HEK293T (cell line): Measurements from ENCODE around the gene DNLZ.

Source experiments
- CTCF ChIA-PET: fragments of 350-600 bp; formaldehyde crosslinking; extraction: SDS; loops from one replicate; lab custom pipeline; 2021; ENCODE audit warnings: antibody characterized with exemption, inconsistent platforms; lab: Yijun Ruan, JAX
- POLR2A ChIA-PET: fragments of 350-600 bp; formaldehyde crosslinking; extraction: SDS; loops from one replicate; lab custom pipeline; 2020; ENCODE audit warnings: antibody characterized with exemption, inconsistent platforms; lab: Yijun Ruan, JAX
- DNase-seq: peaks from one replicate; pipeline ENCODE4 v3.0.0; 2012; ENCODE audit warnings: mixed read lengths; ENCODE audit errors: extremely low spot score
- ARNT ChIP-seq: fragments of 450-650 bp; IDR thresholded peaks from 2 replicates; pipeline ENCODE4 v1.6.1; 2017; ENCODE audit warnings: mild to moderate bottlenecking
- BHLHE40 ChIP-seq: fragments of 450-650 bp; IDR thresholded peaks from 2 replicates; pipeline ENCODE4 v1.6.1; 2016; ENCODE audit warnings: mild to moderate bottlenecking, moderate library complexity, borderline replicate concordance
- CTBP1 ChIP-seq: fragments of 450-650 bp; IDR thresholded peaks from 2 replicates; pipeline ENCODE4 v1.6.1; 2016; ENCODE audit warnings: borderline replicate concordance
- ELF4 ChIP-seq: fragments of 450-650 bp; IDR thresholded peaks from 2 replicates; pipeline ENCODE4 v1.6.1; 2017; ENCODE audit warnings: antibody characterized with exemption
- FOXA1 ChIP-seq: fragments of 450-650 bp; IDR thresholded peaks from 2 replicates; pipeline ENCODE4 v1.6.1; 2016; ENCODE audit warnings: mild to moderate bottlenecking
- FOXK2 ChIP-seq: fragments of 450-650 bp; IDR thresholded peaks from 2 replicates; pipeline ENCODE4 v1.6.1; 2016; ENCODE audit warnings: mild to moderate bottlenecking
- FOXM1 ChIP-seq: fragments of 450-650 bp; IDR thresholded peaks from 2 replicates; pipeline ENCODE4 v1.6.1; 2017; ENCODE audit warnings: mild to moderate bottlenecking, borderline replicate concordance
- HDGF ChIP-seq: fragments of 450-650 bp; IDR thresholded peaks from 2 replicates; pipeline ENCODE4 v1.6.1; 2017; ENCODE audit warnings: antibody characterized with exemption, borderline replicate concordance
- L3MBTL2 ChIP-seq: fragments of 450-650 bp; conservative IDR thresholded peaks from 2 replicates; pipeline ENCODE4 v1.6.1; 2016; ENCODE audit warnings: mild to moderate bottlenecking
- LEF1 ChIP-seq: fragments of 450-650 bp; IDR thresholded peaks from 2 replicates; pipeline ENCODE4 v1.6.1; 2017; ENCODE audit warnings: mild to moderate bottlenecking, borderline replicate concordance
- NFRKB ChIP-seq: fragments of 450-650 bp; IDR thresholded peaks from 2 replicates; pipeline ENCODE4 v1.6.1; 2016; ENCODE audit warnings: mild to moderate bottlenecking, moderate library complexity
- SP1 ChIP-seq: fragments of 450-650 bp; IDR thresholded peaks from 2 replicates; pipeline ENCODE4 v1.6.1; 2017
- SUZ12 ChIP-seq: fragments of 450-650 bp; IDR thresholded peaks from 2 replicates; pipeline ENCODE4 v1.6.1; 2016; ENCODE audit warnings: mild to moderate bottlenecking
- TARDBP ChIP-seq: fragments of 450-650 bp; IDR thresholded peaks from 2 replicates; pipeline ENCODE4 v1.6.1; 2016
- ZNF384 ChIP-seq: fragments of 450-650 bp; IDR thresholded peaks from 2 replicates; pipeline ENCODE4 v1.6.1; 2016
- TF ChIP-seq, protein P1 (sequence below): fragments of 450-650 bp; IDR thresholded peaks from 2 replicates; pipeline ENCODE4 v1.6.1; 2016

Gene DNLZ

DNA sequence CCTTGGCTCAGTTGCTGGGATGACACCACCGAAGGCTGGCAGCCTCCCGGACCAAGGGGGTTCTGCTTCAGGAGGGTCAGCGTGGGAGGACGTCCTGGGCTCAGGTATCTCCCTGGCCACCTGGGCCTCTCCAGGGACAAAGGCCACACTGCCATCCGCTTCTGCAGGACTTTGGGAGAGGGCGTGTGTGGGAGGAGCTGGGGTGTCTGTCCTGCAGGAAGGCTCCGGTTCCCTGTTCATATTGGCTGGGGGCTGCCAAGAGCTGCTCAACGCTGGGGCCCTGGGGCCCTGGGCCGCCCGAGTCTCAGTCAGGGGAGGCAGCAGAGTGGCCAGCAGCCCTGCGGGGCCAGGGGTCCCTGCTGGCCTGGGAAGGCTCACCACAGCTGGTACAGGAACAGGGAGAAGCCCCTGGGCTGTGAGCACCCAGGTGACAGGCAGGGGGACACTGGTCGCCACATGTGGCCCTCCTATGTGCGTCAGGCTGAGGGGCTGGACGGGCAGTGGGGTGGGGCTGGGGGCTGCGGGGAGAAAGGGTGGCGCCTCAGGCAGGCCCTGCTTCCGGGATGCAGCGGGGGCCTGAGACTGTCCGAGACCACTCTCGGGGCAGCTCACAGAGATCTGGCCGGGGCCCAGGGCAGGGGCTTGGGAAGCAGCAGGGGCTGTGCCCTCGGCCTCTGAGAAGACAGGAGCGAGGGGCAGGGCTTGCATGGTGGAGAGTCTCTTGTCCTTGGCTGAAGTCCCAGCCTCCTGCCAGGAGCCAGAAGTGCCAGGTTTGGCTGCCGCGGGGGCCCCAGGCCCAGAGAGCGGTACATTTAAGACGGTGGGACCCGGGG lies 14.8 kb upstream of the DNLZ start:
- POLR2A ChIA-PET = no interaction called here
- CTCF ChIA-PET = interaction anchor here (0.7 kb wide), 1 partner anchor 65 kb away, joined by 11 read pairs; no protein-coding TSS in a partner anchor

DNA sequence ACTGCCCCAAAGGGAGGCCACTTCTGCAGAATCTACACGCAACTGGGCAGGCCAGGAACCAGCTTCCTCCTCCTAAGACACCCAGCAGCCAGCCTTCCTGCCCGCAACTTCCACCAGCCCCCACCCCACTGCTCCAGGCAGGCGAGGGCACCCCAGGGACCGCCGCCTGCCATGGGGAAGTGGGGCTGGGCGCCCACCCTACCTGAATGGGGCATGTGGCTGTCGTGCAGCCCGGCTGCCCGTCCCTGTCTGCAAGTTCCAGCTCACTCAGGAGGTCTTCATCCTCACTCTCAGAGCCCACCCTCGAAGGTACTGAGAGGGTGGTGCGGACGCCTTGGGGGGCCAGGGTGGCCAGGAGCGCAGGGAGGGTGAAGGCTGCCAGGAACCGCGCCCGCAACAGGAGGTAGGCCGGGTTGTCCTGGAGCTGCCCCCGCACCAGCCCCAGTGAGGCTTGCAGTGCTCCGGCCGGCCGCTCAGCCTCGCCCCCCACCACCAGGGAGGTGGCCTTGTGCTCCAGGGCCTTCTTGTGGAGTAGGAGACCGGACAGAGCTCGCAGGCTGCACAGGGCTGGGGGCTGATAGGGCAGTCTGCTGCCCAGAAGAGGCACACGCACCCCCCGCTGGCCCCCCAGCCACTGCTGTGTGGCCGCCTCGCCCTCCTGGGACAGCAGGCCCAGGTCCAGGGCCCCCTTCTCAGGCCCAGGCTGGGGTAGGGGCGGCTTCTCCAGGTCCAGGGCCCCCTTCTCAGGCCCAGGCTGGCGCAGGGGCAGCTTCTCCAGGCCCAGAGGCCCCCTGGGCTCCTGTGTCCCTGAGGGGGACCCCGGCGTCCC lies 14.0 kb upstream of the DNLZ start:
- TF ChIP-seq FOXK2 (no peak), HDGF (no peak), ZNF384 (no peak), FOXM1 (no peak), ARNT (no peak), CTBP1 (no peak), NFRKB (no peak), TARDBP (no peak), FOXA1 (no peak), SUZ12 (no peak), SP1 (no peak), LEF1 (no peak), ELF4 (no peak), BHLHE40 (no peak), L3MBTL2 (no peak)
- TF ChIP-seq, protein P1, sequence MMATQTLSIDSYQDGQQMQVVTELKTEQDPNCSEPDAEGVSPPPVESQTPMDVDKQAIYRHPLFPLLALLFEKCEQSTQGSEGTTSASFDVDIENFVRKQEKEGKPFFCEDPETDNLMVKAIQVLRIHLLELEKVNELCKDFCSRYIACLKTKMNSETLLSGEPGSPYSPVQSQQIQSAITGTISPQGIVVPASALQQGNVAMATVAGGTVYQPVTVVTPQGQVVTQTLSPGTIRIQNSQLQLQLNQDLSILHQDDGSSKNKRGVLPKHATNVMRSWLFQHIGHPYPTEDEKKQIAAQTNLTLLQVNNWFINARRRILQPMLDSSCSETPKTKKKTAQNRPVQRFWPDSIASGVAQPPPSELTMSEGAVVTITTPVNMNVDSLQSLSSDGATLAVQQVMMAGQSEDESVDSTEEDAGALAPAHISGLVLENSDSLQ = no peak
- POLR2A ChIA-PET = interaction anchor here (1.4 kb wide), 1 partner anchor 40 kb away, joined by 3 read pairs; no protein-coding TSS in a partner anchor
- CTCF ChIA-PET = no interaction called here
- DNase-seq = no peak

More for the DNA sequence above, 14.8 kb upstream of the DNLZ start:
- no peak for DNase-seq
- TF ChIP-seq TARDBP (no peak), ARNT (no peak), SP1 (no peak), NFRKB (no peak)

DNA sequence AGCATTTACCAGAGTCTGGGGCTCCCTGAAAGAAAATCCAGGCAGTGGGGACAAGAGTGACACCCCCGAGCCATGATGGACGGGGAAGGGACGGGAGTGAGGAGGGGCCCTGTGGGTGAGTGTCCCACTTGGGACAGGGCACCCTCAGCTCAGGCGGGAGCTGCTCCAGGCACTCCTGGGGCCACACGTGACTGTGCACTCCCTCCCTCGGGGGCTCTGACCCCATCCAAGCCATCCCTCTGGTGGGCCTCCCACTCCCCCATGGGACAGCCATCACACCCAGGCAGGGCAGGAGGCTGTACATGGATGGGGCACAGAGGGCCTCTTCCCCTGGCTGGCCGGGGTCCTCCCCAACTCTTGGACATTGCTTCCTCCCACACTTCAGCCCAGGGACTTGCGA lies 12.9 kb upstream of the DNLZ start:
- no peak for TF ChIP-seq SUZ12
- no peak for TF ChIP-seq SP1
- no peak for TF ChIP-seq HDGF
- no peak for TF ChIP-seq FOXA1
- TF ChIP-seq ELF4 = no peak
- TF ChIP-seq ZNF384 = no peak
- no peak for TF ChIP-seq LEF1
- no peak for TF ChIP-seq FOXK2
- no peak for TF ChIP-seq FOXM1
- TF ChIP-seq, protein P1 = no peak
- no peak for TF ChIP-seq BHLHE40
- TF ChIP-seq TARDBP = no peak
- POLR2A ChIA-PET = interaction anchor here (1.0 to 1.4 kb wide), 2 partner anchors 14 to 39 kb away, joined by 3 read pairs; no protein-coding TSS in a partner anchor
- DNase-seq = no peak
- CTCF ChIA-PET = no interaction called here

DNA sequence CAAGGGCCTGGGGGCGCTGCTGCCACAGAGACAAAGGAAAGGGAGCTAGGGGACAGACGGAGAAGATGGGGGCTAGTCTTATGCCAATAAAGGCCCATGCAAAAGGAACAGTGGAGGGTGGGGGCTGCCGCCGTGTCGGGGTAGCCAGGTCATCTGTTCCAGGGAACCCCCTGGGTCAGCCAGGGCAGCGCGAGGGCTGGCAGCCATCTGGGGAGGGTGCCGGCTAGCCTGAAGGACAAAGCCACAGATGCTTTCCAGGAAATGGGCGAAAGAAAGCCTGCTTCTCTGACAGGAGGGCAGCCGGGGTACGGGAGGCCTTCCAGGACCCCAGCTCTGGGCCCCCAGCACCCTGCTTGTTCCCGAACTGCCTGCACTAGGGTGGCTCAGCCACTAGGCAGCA lies 11.6 kb upstream of the DNLZ start:
- POLR2A ChIA-PET = interaction anchor here (1.7 kb wide), 1 partner anchor 9 kb away, joined by 5 read pairs; no protein-coding TSS in a partner anchor

DNA sequence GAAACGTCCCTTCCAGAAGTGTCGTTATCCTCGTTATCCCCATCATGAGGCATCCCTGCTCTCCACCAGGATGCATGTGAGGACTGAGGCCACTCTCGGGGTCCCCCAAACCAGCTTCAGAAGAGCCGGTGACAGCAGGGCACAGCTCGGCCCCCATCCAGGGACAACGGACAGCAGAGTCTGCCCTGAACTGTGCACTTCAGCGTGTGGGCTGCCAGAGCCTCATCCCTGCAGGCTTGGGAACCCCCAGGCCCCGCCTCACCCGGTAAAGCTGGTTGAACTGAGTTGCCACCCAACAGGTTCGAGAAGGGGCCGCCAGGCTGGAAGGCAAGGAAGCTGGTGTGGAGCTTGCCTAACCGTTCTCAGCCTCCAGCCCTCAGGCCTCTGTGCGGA lies 10.6 kb upstream of the DNLZ start:
- POLR2A ChIA-PET = interaction anchor here (1.7 to 3.1 kb wide), 2 partner anchors 8 to 11 kb away, joined by 5 to 10 read pairs; partner anchors contain the start of gene DNLZ
- no peak for TF ChIP-seq CTBP1
- TF ChIP-seq, protein P1 = no peak
- no peak for DNase-seq
- CTCF ChIA-PET = no interaction called here

More for the DNA sequence above, 11.6 kb upstream of the DNLZ start:
- TF ChIP-seq ZNF384 (no peak), FOXK2 (no peak), HDGF (no peak), LEF1 (no peak), FOXM1 (no peak)
- TF ChIP-seq, protein P1 = no peak
- CTCF ChIA-PET = no interaction called here
- DNase-seq = no peak
